Measurements from ENCODE around the gene MIOS. TPM values are rescaled to one million over a fixed set of nuclear protein-coding genes. Genes with fewer than 3 reads are reported as not detected.
A peak's percentile ranks its signal among the peaks of the same experiment; 100 is the strongest.

MIOS gene
- polyA plus RNA-seq, 2 of the 4 experiments (the other 2 are of a cell fraction): 19.1 to 49.1 TPM

DNA sequence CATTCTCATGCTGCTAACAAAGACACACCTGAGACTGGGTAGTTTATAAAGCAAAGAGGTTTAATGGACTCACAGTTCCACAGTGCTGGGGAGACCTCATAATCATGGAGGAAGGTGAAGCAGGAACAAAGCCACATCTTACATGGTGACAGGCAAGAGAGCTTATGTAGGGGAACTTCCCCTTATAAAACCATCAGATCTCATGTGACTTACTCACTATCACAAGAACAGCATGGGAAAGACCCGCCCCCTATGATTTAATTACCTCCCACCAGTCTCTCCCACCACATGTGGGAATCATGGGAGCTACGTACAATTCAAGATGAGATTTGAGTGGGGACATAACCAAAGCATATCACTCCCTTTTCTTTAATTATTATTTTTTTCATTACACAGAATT, 47.6 kb upstream of the MIOS start:
- ATAC-seq: no peak
- 78% methylated on average over 2 of the region's 2 CpGs for WGBS (ENCODE audit: missing lambda C conversion rate)
- TF ChIP-seq TFCP2L1 (CRISPR knock-in tag; IDR thresholded peaks at IDR 0.05) (no peak), ZNF302 (CRISPR knock-in tag; IDR thresholded peaks at IDR 0.05) (no peak), MAZ (IDR thresholded peaks at IDR 0.05; ENCODE audit: borderline replicate concordance, low read depth, low read length) (no peak), JUNB (IDR thresholded peaks at IDR 0.05) (no peak), ATOH8 (CRISPR knock-in tag; IDR thresholded peaks at IDR 0.05; ENCODE audit: low read depth) (no peak), ZC3H11A (IDR thresholded peaks at IDR 0.05) (no peak), NPAS2 (CRISPR knock-in tag; IDR thresholded peaks at IDR 0.05; ENCODE audit: borderline replicate concordance) (no peak), POLR2AphosphoS2 (conservative IDR thresholded peaks at IDR 0.05; ENCODE audit: low read length) (no peak), EHF (CRISPR knock-in tag; IDR thresholded peaks at IDR 0.05) (no peak), HDAC2 (IDR thresholded peaks at IDR 0.05) (no peak)
- TF ChIP-seq, protein P1, sequence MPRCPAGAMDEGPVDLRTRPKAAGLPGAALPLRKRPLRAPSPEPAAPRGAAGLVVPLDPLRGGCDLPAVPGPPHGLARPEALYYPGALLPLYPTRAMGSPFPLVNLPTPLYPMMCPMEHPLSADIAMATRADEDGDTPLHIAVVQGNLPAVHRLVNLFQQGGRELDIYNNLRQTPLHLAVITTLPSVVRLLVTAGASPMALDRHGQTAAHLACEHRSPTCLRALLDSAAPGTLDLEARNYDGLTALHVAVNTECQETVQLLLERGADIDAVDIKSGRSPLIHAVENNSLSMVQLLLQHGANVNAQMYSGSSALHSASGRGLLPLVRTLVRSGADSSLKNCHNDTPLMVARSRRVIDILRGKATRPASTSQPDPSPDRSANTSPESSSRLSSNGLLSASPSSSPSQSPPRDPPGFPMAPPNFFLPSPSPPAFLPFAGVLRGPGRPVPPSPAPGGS (IDR thresholded peaks at IDR 0.05): no peak
- peak in 1 of 2 experiments; percentile 7 for DNase-seq (ENCODE audit: low read depth in 1 of 2, low spot score in 1 of 2)
- no peak for FAIRE-seq
- POLR2A ChIA-PET: no interaction called here
- H3K27ac ChIP-seq: peak overlapping the region; percentile 4 to 53; a peak in 4 of 6 replicates
- peaks cover 49% of the 10 kb centered on the region for H3K4me1 ChIP-seq
- H3K4me2 ChIP-seq: peak overlapping the region; percentile 39
- CTCF ChIA-PET: interaction anchor here (1.3 kb wide), 1 partner anchor 95 kb away, joined by 3 read pairs; no protein-coding TSS in a partner anchor
- no peak overlapping the region for H3K4me3 ChIP-seq
- no peaks in the 10 kb centered on the region for H3K9me3 ChIP-seq

GRCh38 chr7:7519528-7519927, 47.2 kb upstream of the MIOS start:
- ATAC-seq: no peak
- Histone ChIP-seq H3K9me3 (no peaks in the 10 kb centered on the region), H3K4me1 (peaks cover 49% of the 10 kb centered on the region), H3K27ac (peak overlapping the region; percentile 4 to 53; a peak in 2 of 6 replicates), H3K4me2 (peak overlapping the region; percentile 39), H3K4me3 (no peak overlapping the region)
- ChIA-PET POLR2A (no interaction called here), CTCF (interaction anchor here (1.3 kb wide), 1 partner anchor 95 kb away, joined by 3 read pairs; no protein-coding TSS in a partner anchor)
- FAIRE-seq: peak; percentile 76
- DNase-seq (ENCODE audit: low read depth in 1 of 2, low spot score in 1 of 2): peak in 1 of 2 experiments; percentile 13
- WGBS (ENCODE audit: missing lambda C conversion rate): 4% methylated on average over 2 of the region's 2 CpGs
- TF ChIP-seq MAFK (IDR thresholded peaks at IDR 0.05; ENCODE audit: partially characterized antibody): peak; percentile 70
- no peak for TF ChIP-seq KDM1A (IDR thresholded peaks at IDR 0.05; ENCODE audit: low read depth)
- TF ChIP-seq GATA3 (IDR thresholded peaks at IDR 0.05; ENCODE audit: borderline replicate concordance): peak; percentile 40; the same call in 1 of the 2 replicates
- no peak for TF ChIP-seq SMC3 (IDR thresholded peaks at IDR 0.05)

DNA sequence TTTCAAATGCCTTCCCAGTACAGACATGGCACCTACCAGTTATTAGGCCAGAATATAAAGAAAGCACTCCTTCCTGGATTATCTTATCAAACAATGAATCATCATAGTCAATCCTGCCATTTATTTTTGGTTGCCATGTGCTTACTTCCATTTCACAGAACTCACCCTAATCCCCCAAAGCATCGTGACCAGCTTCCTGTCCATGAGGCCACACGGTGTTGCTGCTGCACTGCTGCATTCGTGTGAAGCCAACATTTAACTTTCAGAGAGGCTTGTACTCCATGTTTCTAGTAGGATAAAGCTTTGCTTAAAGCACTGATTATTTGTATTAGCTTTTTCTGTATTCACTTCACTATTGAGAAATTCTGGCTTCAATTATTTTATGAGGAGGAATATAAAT, 45.4 kb upstream of the MIOS start:
- TF ChIP-seq KDM1A (IDR thresholded peaks at IDR 0.05; ENCODE audit: low read depth): no peak
- TF ChIP-seq, protein P2, sequence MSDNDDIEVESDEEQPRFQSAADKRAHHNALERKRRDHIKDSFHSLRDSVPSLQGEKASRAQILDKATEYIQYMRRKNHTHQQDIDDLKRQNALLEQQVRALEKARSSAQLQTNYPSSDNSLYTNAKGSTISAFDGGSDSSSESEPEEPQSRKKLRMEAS (IDR thresholded peaks at IDR 0.05): peak; percentile 55
- 60% methylated on average over 3 of the region's 3 CpGs for WGBS (ENCODE audit: missing lambda C conversion rate)
- POLR2A ChIA-PET: interaction anchor here (0.6 kb wide), 1 partner anchor 29 kb away, joined by 4 read pairs; no protein-coding TSS in a partner anchor
- Histone ChIP-seq H3K27ac (no peak overlapping the region), H3K4me1 (peaks cover 44% of the 10 kb centered on the region), H3K4me2 (no peak overlapping the region), H3K9me3 (no peaks in the 10 kb centered on the region), H3K4me3 (no peak overlapping the region)
- DNase-seq (ENCODE audit: low read depth in 1 of 2, low spot score in 1 of 2) (peak in 1 of 2 experiments; percentile 37), ATAC-seq (no peak; a peak in 2 of 6 replicates), FAIRE-seq (no peak)
- CTCF ChIA-PET: interaction anchor here (1.1 to 1.7 kb wide), 2 partner anchors 10 to 13 kb away, joined by 3 to 4 read pairs; no protein-coding TSS in a partner anchor

GRCh38 chr7:7522421-7522820, 44.3 kb upstream of the MIOS start:
- ATAC-seq: no peak
- WGBS (ENCODE audit: missing lambda C conversion rate): 87% methylated on average over 3 of the region's 3 CpGs

More at GRCh38 chr7:7522421-7522820, 44.3 kb upstream of the MIOS start:
- POLR2A ChIA-PET: no interaction called here
- no peak for FAIRE-seq
- H3K27ac ChIP-seq: no peak overlapping the region
- no peaks in the 10 kb centered on the region for H3K9me3 ChIP-seq
- CTCF ChIA-PET: interaction anchor here (1.0 to 3.1 kb wide), 2 partner anchors 68 to 99 kb away, joined by 4 to 14 read pairs; no protein-coding TSS in a partner anchor
- no peak overlapping the region for H3K4me3 ChIP-seq
- H3K4me1 ChIP-seq: peaks cover 32% of the 10 kb centered on the region
- no peak for DNase-seq (ENCODE audit: low read depth in 1 of 2, low spot score in 1 of 2)
- no peak overlapping the region for H3K4me2 ChIP-seq
- TF ChIP-seq ESRRA (IDR thresholded peaks at IDR 0.05; ENCODE audit: borderline replicate concordance, low read length): no peak

All from A549 (cell line).